Kidney glomerular epithelial cell (primary cell): Measurements from ENCODE around the gene SLC24A1.

ENCODE experiments used
- DNase-seq: peaks from one replicate; lab custom pipeline; 2025; lab: John Stamatoyannopoulos, UW

SLC24A1 gene

GRCh38 chr15:65653341-65653740, 31.6 kb downstream of the SLC24A1 start:
- DNase-seq, result peak; percentile 9

GRCh38 chr15:65653801-65654521, 32.2 kb downstream of the SLC24A1 start:
- peak; percentile 3 for DNase-seq

DNA sequence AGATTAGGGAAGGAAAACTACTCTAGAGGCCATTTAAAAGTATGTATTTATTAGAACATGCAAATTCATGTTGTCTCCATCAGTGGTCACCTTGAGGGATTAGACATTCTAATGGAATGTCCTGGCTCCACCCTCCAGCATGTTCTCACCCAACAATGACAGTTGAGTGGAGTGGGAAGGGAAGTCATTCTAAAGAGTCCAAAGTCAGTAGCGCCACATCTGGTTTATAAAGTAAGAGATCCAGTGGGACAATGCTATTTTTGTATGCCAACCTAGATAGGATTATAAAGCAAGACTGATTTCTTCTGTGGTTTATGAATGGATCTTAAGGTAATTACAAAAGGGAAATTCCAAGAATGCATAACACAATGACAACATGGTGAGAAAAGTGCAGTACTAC, 33.3 kb downstream of the SLC24A1 start:
- DNase-seq, result peak; percentile 44

DNA sequence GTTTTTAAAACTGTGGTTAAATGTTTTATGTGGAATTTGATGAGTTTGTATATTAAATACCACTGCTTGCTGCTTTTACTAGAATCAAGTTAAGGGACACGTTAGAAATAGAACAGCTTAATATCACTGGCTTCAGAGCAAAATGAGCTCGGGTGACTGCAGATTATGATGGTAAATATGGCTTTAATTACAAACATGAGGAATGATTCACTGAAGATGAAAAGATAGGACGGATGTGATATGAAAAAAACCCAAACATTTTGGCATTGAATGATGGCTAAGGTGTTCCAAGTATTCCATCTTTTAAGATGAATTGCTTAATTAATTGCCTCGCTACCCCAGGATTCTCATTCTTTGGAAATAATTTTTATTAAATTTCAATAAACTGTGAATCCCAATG, 33.7 kb downstream of the SLC24A1 start:
- DNase-seq, result no peak

GRCh38 chr15:65659502-65660052, 37.8 kb downstream of the SLC24A1 start:
- DNase-seq, result no peak

- DNase-seq, result no peak
Measured at GRCh38 chr15:65660927-65661326, 39.2 kb downstream of the SLC24A1 start.

GRCh38 chr15:65663521-65663920, 41.8 kb downstream of the SLC24A1 start:
- DNase-seq, result no peak

DNA sequence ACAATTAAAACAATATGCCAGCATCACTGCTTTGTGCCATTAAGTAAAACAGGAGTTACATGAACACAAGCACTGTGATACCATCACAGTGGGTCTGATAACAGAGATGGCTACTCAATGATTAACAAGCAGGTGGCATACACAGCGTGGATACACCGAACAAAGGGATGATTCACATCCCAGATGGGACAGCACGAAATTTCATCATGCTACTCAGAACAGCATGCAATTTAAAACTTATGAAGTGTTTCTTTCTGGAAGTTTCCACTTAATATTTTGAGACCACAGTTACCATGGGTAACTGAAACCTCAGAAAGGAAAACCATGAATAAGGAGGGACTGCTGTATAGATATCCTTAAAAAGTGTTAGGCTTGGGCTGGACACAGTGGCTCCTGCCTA, 44.5 kb downstream of the SLC24A1 start:
- peak; percentile 48 for DNase-seq

GRCh38 chr15:65675551-65675950, 53.8 kb downstream of the SLC24A1 start:
- no peak for DNase-seq

GRCh38 chr15:65676123-65676522, 54.4 kb downstream of the SLC24A1 start:
- no peak for DNase-seq

DNA sequence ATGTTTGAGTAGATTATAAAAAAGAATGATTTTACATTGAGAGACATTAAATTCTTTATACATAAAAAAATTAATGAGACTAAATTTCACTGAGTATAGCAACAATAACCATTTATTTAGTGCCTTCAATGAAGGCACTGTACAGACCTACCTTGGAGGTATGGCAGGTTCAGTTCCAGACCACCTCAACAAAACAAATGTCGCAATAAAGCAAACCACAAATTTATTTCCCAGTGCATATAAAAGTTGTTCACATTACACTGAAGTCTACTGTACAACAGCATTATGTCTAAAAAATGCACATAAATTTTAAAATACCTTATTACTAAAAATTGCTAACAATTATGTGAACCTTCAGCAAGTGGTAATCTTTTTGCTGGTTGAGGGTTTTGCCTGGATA, 58.8 kb downstream of the SLC24A1 start:
- no peak for DNase-seq

DNA sequence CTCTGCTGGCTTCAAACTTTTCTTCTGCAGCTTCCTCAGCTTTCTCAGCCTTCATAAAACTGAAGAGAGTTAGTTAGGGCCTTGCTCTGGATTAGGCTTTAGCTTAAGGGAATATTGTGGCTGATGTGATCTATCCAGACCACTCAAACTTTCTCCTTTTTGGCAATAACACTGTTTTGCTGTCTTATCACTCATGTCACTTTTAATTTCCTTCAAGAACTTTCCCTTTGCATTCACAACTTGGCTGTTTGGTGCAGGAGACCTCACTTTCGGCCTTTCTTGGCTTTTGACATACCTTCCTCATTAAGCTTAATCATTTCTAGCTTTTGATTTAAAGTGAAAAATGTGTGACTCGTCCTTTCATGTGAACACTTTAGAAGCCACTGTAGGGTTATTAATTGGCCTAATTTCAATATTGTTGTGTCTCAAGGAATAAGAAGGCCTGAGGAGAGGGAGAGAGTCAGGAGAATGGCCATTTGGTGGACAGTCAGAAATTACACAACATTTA, 60.7 kb downstream of the SLC24A1 start:
- no peak for DNase-seq

DNA sequence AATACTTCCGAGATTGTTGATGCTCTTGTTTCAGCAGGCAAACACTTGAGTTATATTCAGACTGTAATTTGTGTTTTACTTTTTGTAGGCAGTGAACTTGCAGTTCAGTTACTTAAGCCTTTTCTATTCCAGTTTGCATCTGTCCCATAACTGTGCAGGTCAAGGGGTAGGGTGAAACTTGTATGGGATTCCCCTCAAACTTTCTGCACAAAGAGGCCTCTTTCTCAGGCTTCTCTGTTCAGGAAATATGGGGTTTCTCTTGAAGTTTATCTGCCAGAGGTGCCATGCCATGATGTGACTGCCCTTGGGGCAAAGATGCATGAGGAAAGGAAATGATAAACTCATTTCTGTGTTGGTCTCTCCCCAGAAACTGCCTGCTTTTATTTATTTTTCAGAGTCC, 66.7 kb downstream of the SLC24A1 start:
- DNase-seq, result no peak

- DNase-seq, result no peak
Measured at GRCh38 chr15:65690173-65690572, 68.4 kb downstream of the SLC24A1 start.

GRCh38 chr15:65690778-65691177, 69.0 kb downstream of the SLC24A1 start:
- no peak for DNase-seq

GRCh38 chr15:65695081-65695480, 73.3 kb downstream of the SLC24A1 start:
- DNase-seq, result no peak
